IPS-11a (cell line): ENCODE measurements around the gene TNIP3.

Experiments
- H3K4me3 ChIP-seq: one replicate; pipeline ENCODE4 v1.5.1; 2013; ENCODE audit warnings: low read depth, low read length, control low read depth

The TNIP3 gene

GRCh38 chr4:121091941-121092340, 72.2 kb downstream of the TNIP3 start:
- no peak overlapping the region for H3K4me3 ChIP-seq

GRCh38 chr4:121088867-121089266, 75.3 kb downstream of the TNIP3 start:
- no peak overlapping the region for H3K4me3 ChIP-seq
